NOMO-1 treated with dmso at 0.1 percent for 144 hours (cell line): ENCODE measurements around the gene CNOT10.
"Not testable (repeated sequence)": the region's sequence is repeated elsewhere in the genome, so short reads cannot be mapped to it uniquely, and the experiment has no call there.

Source experiments
- DNase-seq: peaks from one replicate; lab custom pipeline; 2025; ENCODE audit not compliant: unreplicated experiment; lab: John Stamatoyannopoulos, UW

Gene CNOT10

GRCh38 chr3:32751377-32751776 is 66.4 kb downstream of the CNOT10 start:
- DNase-seq = no peak

GRCh38 chr3:32755761-32756160 is 70.8 kb downstream of the CNOT10 start:
- DNase-seq = no peak

DNA sequence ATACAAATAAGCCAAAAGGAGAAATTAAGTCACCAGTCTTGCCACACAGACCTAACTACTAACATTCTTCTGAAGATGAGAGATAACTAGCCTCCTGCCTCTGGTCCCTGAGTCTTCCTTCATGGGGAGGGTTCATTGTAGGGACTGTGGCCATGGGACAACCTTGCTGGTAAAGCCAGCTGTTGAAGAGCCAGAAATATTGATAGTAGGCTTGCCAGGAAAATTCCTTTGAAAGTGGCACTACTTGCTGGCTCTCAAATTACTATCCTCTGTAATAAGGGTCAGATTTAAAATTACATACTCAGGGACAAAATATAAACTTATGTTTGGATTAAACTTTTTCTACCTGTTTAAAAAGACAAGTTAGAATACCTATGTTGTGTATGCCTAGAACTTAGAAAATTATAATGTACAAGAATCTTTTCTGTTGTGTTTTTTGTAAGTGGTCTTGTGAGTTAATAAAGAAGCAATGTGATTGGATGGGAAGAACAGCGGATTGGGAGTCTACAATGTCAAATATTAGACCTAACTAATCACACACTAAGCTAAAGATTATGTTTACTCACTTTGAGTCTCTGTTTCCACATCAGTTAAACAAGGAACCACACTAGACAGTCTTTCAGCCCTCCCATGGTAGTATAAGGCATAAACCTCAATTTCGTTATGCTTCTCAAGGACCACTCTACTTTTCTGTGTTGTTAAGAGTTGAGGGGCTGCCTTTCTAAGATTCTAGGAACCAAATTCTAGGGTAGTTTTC is 72.8 kb downstream of the CNOT10 start:
- peak; percentile 39 for DNase-seq

- DNase-seq = peak; percentile 39
Measured at GRCh38 chr3:32758375-32758753, 73.4 kb downstream of the CNOT10 start.

DNA sequence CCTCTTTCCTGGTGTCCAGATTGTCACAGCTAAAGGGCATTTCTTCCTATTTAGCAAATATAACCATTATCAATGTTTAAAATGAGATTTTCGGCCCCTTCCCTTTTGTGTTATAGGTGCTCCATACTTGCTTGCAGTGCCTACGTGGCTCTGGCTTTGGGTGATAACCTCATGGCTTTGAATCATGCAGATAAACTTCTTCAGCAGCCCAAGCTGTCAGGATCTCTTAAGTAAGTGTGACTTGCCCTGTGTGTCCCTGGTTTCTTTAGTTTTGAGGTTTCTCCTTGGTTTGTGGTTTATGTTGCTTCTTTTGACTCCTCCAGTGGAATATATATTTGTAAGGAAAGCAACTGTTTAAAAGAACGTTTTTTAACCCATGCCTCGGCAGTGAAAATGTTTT is 74.4 kb downstream of the CNOT10 start:
- no peak for DNase-seq

DNA sequence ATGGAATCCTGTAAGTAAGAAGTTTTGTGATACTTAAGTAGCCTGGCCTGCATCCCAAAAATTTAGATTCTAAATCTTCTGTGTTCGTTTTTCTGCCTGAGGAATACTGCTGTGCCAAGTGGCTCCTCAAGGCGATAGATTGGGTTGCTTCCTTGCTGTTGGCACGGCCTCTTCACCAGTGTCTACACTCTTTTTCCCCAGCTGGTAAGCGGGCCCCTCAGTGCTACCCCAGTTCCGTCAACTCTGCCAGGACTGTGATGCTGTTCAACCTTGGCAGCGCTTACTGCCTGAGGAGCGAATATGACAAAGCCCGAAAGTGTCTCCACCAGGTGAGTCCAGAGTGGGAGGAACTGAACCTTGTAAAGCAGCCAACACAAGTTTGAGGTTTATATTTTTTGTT is 79.5 kb downstream of the CNOT10 start:
- DNase-seq = no peak

GRCh38 chr3:32778389-32778788 is 93.4 kb downstream of the CNOT10 start:
- no peak for DNase-seq

DNA sequence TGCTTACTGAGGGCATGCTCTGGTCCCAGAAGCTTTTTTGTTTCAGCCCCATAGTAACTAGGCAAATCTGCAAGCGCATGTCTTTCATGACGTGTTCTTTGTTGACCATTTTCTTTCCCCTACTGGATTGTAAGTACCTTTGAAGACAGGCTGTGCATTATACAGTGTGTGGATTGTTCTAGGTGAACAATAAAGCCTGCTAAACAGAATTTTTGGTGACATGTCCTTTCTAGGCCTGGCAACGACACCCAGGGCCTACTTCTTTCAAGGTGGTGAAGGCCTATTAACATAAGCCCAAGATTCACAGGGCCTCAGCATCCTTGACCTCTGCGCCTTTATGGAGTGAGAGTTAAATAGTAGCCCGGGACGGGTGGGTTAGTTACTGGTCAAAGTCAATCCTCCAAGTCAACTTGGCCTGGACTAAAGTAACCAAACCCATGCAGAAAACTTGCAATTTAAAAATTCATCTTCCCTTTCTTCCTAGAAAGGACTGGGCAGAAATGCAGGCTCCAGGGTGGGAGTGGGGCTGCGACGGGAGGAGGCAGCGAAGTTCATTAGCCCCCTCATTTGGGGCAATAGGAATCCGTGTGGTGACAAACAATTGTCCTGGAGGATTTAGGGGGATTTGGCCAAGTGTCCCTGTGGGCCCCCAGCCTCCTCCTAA is 95.2 kb downstream of the CNOT10 start:
- DNase-seq = no peak

DNA sequence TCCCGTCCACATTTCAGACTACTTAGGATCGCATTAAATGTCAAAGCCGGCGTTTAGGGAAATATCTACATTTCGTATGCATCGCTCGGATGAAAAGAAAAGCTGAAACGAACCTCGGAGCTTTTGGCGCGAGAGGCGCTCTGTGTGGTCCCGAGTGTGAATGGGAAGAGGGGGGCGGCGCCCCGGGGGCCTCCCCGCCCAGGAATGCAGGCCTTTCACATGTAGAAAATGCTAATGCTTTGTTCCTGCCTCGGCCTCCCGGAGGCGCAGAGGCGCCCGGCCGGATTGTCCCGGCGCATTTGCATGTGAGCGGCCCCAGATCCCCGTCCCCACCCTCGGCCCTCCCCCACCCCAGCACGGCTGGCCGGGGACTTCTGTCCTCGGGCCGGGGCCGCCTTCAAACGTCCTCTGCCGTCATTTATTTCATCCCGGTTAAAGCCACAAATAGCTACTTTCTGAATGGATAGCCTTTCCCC is 95.8 kb downstream of the CNOT10 start:
- DNase-seq = peak; percentile 16

- DNase-seq = peak; percentile 64
Measured at GRCh38 chr3:32781211-32781968, 96.4 kb downstream of the CNOT10 start.

- not testable (repeated sequence) for DNase-seq
Measured at GRCh38 chr3:32781969-32782270, 96.9 kb downstream of the CNOT10 start.

DNA sequence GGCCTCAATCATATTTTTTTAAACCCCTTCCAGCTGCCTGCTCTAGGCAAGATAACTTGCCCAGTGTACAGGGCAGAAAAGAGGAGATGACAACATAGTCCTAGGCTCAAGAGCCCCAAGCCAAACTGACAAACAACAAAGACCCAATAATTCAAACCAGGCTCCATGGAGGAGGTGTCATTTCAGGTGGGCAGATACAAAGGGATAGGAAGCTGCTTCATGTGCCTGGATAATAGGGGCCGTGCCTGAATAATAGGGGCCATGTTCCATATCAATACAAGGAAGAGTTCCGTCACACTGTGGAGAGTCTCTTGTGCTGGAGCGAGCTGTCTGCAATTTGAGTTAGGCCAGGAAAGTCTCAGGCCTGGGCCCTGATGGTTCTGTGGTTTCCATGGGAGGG is 97.4 kb downstream of the CNOT10 start:
- DNase-seq = no peak

DNA sequence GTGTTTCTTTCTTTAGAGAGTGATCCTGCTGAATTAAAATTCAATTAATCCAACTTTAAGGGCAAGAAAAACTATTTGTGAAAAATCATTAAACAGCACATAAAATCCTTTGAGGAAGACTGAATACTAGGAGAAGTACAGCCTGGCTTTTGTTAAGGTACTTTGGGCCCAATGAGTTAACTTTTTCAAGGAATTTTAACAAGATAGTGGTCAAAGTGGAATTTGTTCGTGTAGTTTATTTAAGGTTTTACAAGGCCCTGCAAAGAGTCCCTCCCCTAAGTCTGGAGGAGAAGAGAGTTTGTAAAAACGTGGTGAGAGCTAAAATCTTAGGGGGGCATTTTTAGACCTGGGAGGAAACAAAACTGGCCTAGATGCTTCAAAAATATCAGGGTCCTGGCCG is 106.8 kb downstream of the CNOT10 start:
- DNase-seq = no peak

GRCh38 chr3:32794487-32795308 is 109.7 kb downstream of the CNOT10 start:
- DNase-seq = no peak

- DNase-seq = not testable (repeated sequence)
Measured at GRCh38 chr3:32796384-32796950, 111.5 kb downstream of the CNOT10 start.

DNA sequence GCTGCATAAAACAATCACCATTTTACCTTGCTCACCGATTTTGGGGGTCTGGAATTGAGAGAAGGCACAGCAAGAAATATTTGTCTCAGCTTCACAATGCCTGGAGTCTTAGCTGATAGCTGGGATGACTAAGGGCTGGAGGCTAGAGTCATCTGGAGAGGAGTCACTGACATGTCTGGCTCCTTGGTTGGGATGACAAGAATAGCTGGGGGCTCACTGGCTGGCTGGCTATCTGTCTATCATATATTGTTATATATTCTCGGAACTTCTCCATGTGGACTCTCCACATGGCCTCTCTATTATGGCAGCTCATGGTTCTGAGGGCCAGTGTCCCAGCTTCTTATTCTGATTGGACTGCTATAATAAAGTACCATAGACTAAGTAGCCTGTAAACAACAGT is 112.8 kb downstream of the CNOT10 start:
- no peak for DNase-seq

- DNase-seq = not testable (repeated sequence)
Measured at GRCh38 chr3:32801440-32801839, 116.5 kb downstream of the CNOT10 start.

DNA sequence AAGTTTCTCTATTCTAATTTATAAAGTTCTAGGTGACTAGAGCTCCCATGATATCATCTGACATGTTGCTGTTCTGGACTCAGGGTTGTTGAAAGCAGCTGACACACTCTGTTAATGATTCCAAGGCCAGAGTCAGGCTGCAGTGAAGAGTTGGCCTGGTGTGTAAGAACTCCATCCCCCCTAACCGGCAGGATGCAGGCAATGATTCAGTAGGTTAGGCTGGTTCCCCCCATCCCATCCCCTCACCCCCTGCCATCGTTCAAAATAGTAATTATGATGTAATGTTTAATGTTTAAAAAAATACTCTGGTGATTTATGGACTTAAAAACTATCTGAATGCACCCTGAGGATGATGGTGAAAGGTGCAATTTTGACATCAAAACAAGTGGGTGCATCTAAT is 128.2 kb downstream of the CNOT10 start:
- no peak for DNase-seq

- DNase-seq = peak; percentile 84
Measured at GRCh38 chr3:32814361-32814760, 129.4 kb downstream of the CNOT10 start.

- DNase-seq = no peak
Measured at GRCh38 chr3:32815841-32816438, 131.0 kb downstream of the CNOT10 start.
